Measurements from ENCODE around the gene YBX2. TPM values are rescaled to one million over a fixed set of nuclear protein-coding genes. Genes with fewer than 3 reads are reported as not detected.

YBX2 gene
- total RNA-seq, 4 donors from 2014 or later = 1.9 to 9.7 (median 4.0) TPM

GRCh38 chr17:7326186-7326585 lies 31.7 kb upstream of the YBX2 start:
- Histone ChIP-seq H3K4me1 (peaks cover 26% of the 10 kb centered on the region), H3K36me3 (peaks cover 46% of the 10 kb centered on the region)
- WGBS = 93% methylated on average over 4 of the region's 11 CpGs

GRCh38 chr17:7325031-7325528 lies 30.6 kb upstream of the YBX2 start:
- 94% methylated on average over 19 of the region's 19 CpGs for WGBS

More at GRCh38 chr17:7326186-7326585, 31.7 kb upstream of the YBX2 start:
- no peak for TF ChIP-seq CTCF (IDR thresholded peaks at IDR 0.05)
- no peak for TF ChIP-seq POLR2A (IDR thresholded peaks at IDR 0.05)
- TF ChIP-seq POLR2AphosphoS5 (IDR thresholded peaks at IDR 0.05) = no peak
- no peak for TF ChIP-seq EP300 (IDR thresholded peaks at IDR 0.05)
- no peak for DNase-seq (ENCODE audit: low spot score in 2 of 2)
- Histone ChIP-seq H3K4me3 (no peak overlapping the region), H3K27ac (no peak overlapping the region), H3K9me3 (no peaks in the 10 kb centered on the region), H3K27me3 (no peaks in the 10 kb centered on the region)

GRCh38 chr17:7324438-7324779 lies 30.0 kb upstream of the YBX2 start:
- TF ChIP-seq EP300 (IDR thresholded peaks at IDR 0.05) = no peak
- TF ChIP-seq POLR2A (IDR thresholded peaks at IDR 0.05) = no peak
- TF ChIP-seq CTCF (IDR thresholded peaks at IDR 0.05) = no peak
- TF ChIP-seq POLR2AphosphoS5 (IDR thresholded peaks at IDR 0.05) = no peak
- peaks cover 54% of the 10 kb centered on the region for H3K36me3 ChIP-seq
- H3K4me1 ChIP-seq = peaks cover 15% of the 10 kb centered on the region
- H3K27me3 ChIP-seq = no peaks in the 10 kb centered on the region
- H3K9me3 ChIP-seq = no peaks in the 10 kb centered on the region
- no peak overlapping the region for H3K27ac ChIP-seq
- no peak for DNase-seq (ENCODE audit: low spot score in 2 of 2)
- WGBS = 80% methylated on average over 3 of the region's 3 CpGs
- no peak overlapping the region for H3K4me3 ChIP-seq

More at GRCh38 chr17:7325031-7325528, 30.6 kb upstream of the YBX2 start:
- Histone ChIP-seq H3K4me1 (peaks cover 18% of the 10 kb centered on the region), H3K36me3 (peaks cover 54% of the 10 kb centered on the region), H3K4me3 (no peak overlapping the region), H3K27me3 (no peaks in the 10 kb centered on the region), H3K27ac (no peak overlapping the region), H3K9me3 (no peaks in the 10 kb centered on the region)
- no peak for DNase-seq (ENCODE audit: low spot score in 2 of 2)
- no peak for TF ChIP-seq POLR2AphosphoS5 (IDR thresholded peaks at IDR 0.05)
- no peak for TF ChIP-seq POLR2A (IDR thresholded peaks at IDR 0.05)
- TF ChIP-seq EP300 (IDR thresholded peaks at IDR 0.05) = no peak
- no peak for TF ChIP-seq CTCF (IDR thresholded peaks at IDR 0.05)

GRCh38 chr17:7323731-7324437 lies 29.4 kb upstream of the YBX2 start:
- peaks cover 15% of the 10 kb centered on the region for H3K4me1 ChIP-seq
- no peak overlapping the region for H3K4me3 ChIP-seq
- 82% methylated on average over 27 of the region's 39 CpGs for WGBS
- TF ChIP-seq CTCF (IDR thresholded peaks at IDR 0.05) (peak; percentile 66 to 92), EP300 (IDR thresholded peaks at IDR 0.05) (no peak)
- no peaks in the 10 kb centered on the region for H3K27me3 ChIP-seq
- H3K36me3 ChIP-seq = peaks cover 57% of the 10 kb centered on the region
- DNase-seq (ENCODE audit: low spot score in 2 of 2) = peak in 1 of 2 donors; percentile 68
- H3K9me3 ChIP-seq = no peaks in the 10 kb centered on the region
- H3K27ac ChIP-seq = no peak overlapping the region

GRCh38 chr17:7322520-7323194 lies 28.2 kb upstream of the YBX2 start:
- H3K4me3 ChIP-seq = no peak overlapping the region
- H3K27me3 ChIP-seq = no peaks in the 10 kb centered on the region
- DNase-seq (ENCODE audit: low spot score in 2 of 2) = no peak
- H3K4me1 ChIP-seq = peaks cover 3% of the 10 kb centered on the region
- no peak overlapping the region for H3K27ac ChIP-seq
- WGBS = no CpG with 5 or more reads among the region's 22 CpGs
- H3K36me3 ChIP-seq = peaks cover 69% of the 10 kb centered on the region
- no peaks in the 10 kb centered on the region for H3K9me3 ChIP-seq
- no peak for TF ChIP-seq CTCF (IDR thresholded peaks at IDR 0.05)

Data from suprapubic skin (tissue), 4 donors.